ENCODE data around the gene GRSF1. TPM values are rescaled to one million over a fixed set of nuclear protein-coding genes. Genes with fewer than 3 reads are reported as not detected.
A peak's percentile ranks its signal among the peaks of the same experiment; 100 is the strongest.

The GRSF1 gene
- total RNA-seq, 1 experiment from 2014 or later, result 98.5 TPM

DNA sequence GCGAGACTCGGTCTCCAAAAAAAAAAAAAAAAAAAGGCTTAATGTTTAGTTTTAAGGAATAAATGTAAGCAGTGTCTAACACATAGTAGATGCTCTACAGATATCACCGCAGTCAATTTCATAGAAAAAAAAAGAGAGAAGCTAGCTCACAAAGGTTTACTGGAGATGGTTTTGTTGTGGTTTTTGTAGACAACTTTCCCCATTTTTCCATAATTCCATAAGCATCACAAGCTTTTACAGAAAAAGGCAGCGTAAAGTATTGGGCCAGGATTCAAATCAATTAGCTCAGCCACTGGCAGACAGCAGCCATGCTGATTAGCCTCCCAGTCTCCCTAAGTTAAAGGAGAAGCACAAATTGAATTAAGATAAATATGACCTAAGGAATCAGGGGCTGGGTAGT is 1.5 kb downstream of the GRSF1 start:
- ChIA-PET CTCF (interaction anchor here (0.6 to 2.1 kb wide), 9 partner anchors 64 to 711 kb away, joined by 3 to 6 read pairs (median 3); partner anchors contain the start of genes MOB1B and RUFY3), POLR2A (interaction anchor here (0.6 to 3.1 kb wide), 5 partner anchors 32 to 155 kb away, joined by 4 to 18 read pairs (median 5); partner anchors contain the start of genes DCK and MOB1B)
- TF ChIP-seq ZNF423 (CRISPR knock-in tag; IDR thresholded peaks at IDR 0.05) (no peak), FOXJ3 (CRISPR knock-in tag; IDR thresholded peaks at IDR 0.05; ENCODE audit: borderline replicate concordance) (no peak), RORB (CRISPR knock-in tag; IDR thresholded peaks at IDR 0.05) (no peak), TCF7 (CRISPR knock-in tag; IDR thresholded peaks at IDR 0.05; ENCODE audit: low read depth) (no peak), TEAD1 (CRISPR knock-in tag; IDR thresholded peaks at IDR 0.05) (no peak), ZNF121 (CRISPR knock-in tag; IDR thresholded peaks at IDR 0.05) (no peak), JUN (CRISPR knock-in tag; IDR thresholded peaks at IDR 0.05) (no peak), RELA (CRISPR knock-in tag; IDR thresholded peaks at IDR 0.05; ENCODE audit: borderline replicate concordance) (no peak), CREB1 (CRISPR knock-in tag; IDR thresholded peaks at IDR 0.05) (no peak)
- TF ChIP-seq, protein P1, sequence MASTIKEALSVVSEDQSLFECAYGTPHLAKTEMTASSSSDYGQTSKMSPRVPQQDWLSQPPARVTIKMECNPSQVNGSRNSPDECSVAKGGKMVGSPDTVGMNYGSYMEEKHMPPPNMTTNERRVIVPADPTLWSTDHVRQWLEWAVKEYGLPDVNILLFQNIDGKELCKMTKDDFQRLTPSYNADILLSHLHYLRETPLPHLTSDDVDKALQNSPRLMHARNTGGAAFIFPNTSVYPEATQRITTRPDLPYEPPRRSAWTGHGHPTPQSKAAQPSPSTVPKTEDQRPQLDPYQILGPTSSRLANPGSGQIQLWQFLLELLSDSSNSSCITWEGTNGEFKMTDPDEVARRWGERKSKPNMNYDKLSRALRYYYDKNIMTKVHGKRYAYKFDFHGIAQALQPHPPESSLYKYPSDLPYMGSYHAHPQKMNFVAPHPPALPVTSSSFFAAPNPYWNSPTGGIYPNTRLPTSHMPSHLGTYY (CRISPR knock-in tag; IDR thresholded peaks at IDR 0.05), result no peak
- TF ChIP-seq, protein P2, sequence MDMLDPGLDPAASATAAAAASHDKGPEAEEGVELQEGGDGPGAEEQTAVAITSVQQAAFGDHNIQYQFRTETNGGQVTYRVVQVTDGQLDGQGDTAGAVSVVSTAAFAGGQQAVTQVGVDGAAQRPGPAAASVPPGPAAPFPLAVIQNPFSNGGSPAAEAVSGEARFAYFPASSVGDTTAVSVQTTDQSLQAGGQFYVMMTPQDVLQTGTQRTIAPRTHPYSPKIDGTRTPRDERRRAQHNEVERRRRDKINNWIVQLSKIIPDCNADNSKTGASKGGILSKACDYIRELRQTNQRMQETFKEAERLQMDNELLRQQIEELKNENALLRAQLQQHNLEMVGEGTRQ (CRISPR knock-in tag; IDR thresholded peaks at IDR 0.05), result no peak
- TF ChIP-seq, protein P3, sequence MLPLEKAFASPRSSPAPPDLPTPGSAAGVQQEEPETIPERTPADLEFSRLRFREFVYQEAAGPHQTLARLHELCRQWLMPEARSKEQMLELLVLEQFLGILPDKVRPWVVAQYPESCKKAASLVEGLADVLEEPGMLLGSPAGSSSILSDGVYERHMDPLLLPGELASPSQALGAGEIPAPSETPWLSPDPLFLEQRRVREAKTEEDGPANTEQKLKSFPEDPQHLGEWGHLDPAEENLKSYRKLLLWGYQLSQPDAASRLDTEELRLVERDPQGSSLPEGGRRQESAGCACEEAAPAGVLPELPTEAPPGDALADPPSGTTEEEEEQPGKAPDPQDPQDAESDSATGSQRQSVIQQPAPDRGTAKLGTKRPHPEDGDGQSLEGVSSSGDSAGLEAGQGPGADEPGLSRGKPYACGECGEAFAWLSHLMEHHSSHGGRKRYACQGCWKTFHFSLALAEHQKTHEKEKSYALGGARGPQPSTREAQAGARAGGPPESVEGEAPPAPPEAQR (CRISPR knock-in tag; IDR thresholded peaks at IDR 0.05), result no peak
- TF ChIP-seq, protein P4, sequence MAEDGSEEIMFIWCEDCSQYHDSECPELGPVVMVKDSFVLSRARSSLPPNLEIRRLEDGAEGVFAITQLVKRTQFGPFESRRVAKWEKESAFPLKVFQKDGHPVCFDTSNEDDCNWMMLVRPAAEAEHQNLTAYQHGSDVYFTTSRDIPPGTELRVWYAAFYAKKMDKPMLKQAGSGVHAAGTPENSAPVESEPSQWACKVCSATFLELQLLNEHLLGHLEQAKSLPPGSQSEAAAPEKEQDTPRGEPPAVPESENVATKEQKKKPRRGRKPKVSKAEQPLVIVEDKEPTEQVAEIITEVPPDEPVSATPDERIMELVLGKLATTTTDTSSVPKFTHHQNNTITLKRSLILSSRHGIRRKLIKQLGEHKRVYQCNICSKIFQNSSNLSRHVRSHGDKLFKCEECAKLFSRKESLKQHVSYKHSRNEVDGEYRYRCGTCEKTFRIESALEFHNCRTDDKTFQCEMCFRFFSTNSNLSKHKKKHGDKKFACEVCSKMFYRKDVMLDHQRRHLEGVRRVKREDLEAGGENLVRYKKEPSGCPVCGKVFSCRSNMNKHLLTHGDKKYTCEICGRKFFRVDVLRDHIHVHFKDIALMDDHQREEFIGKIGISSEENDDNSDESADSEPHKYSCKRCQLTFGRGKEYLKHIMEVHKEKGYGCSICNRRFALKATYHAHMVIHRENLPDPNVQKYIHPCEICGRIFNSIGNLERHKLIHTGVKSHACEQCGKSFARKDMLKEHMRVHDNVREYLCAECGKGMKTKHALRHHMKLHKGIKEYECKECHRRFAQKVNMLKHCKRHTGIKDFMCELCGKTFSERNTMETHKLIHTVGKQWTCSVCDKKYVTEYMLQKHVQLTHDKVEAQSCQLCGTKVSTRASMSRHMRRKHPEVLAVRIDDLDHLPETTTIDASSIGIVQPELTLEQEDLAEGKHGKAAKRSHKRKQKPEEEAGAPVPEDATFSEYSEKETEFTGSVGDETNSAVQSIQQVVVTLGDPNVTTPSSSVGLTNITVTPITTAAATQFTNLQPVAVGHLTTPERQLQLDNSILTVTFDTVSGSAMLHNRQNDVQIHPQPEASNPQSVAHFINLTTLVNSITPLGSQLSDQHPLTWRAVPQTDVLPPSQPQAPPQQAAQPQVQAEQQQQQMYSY (CRISPR knock-in tag; IDR thresholded peaks at IDR 0.05), result no peak
- TF ChIP-seq, protein P5, sequence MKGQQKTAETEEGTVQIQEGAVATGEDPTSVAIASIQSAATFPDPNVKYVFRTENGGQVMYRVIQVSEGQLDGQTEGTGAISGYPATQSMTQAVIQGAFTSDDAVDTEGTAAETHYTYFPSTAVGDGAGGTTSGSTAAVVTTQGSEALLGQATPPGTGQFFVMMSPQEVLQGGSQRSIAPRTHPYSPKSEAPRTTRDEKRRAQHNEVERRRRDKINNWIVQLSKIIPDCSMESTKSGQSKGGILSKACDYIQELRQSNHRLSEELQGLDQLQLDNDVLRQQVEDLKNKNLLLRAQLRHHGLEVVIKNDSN (CRISPR knock-in tag; IDR thresholded peaks at IDR 0.05), result no peak
- TF ChIP-seq, protein P6, sequence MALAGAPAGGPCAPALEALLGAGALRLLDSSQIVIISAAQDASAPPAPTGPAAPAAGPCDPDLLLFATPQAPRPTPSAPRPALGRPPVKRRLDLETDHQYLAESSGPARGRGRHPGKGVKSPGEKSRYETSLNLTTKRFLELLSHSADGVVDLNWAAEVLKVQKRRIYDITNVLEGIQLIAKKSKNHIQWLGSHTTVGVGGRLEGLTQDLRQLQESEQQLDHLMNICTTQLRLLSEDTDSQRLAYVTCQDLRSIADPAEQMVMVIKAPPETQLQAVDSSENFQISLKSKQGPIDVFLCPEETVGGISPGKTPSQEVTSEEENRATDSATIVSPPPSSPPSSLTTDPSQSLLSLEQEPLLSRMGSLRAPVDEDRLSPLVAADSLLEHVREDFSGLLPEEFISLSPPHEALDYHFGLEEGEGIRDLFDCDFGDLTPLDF (CRISPR knock-in tag; IDR thresholded peaks at IDR 0.05), result no peak
- TF ChIP-seq, protein P7, sequence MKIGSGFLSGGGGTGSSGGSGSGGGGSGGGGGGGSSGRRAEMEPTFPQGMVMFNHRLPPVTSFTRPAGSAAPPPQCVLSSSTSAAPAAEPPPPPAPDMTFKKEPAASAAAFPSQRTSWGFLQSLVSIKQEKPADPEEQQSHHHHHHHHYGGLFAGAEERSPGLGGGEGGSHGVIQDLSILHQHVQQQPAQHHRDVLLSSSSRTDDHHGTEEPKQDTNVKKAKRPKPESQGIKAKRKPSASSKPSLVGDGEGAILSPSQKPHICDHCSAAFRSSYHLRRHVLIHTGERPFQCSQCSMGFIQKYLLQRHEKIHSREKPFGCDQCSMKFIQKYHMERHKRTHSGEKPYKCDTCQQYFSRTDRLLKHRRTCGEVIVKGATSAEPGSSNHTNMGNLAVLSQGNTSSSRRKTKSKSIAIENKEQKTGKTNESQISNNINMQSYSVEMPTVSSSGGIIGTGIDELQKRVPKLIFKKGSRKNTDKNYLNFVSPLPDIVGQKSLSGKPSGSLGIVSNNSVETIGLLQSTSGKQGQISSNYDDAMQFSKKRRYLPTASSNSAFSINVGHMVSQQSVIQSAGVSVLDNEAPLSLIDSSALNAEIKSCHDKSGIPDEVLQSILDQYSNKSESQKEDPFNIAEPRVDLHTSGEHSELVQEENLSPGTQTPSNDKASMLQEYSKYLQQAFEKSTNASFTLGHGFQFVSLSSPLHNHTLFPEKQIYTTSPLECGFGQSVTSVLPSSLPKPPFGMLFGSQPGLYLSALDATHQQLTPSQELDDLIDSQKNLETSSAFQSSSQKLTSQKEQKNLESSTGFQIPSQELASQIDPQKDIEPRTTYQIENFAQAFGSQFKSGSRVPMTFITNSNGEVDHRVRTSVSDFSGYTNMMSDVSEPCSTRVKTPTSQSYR (CRISPR knock-in tag; IDR thresholded peaks at IDR 0.05), result no peak
- Mint-ChIP-seq H3K4me3 (peak overlapping the region; percentile 94), H3K27ac (peak overlapping the region; percentile 85), H3K4me1 (peaks cover 20% of the 10 kb centered on the region), H3K36me3 (peaks cover 21% of the 10 kb centered on the region), H3K27me3 (ENCODE audit: low read depth) (no peaks in the 10 kb centered on the region), H3K9me3 (no peaks in the 10 kb centered on the region)
- no peak for ATAC-seq
- DNase-seq (ENCODE audit: low spot score), result no peak
